B cell (primary cell): ENCODE measurements around the gene UBAC2. TPM values are rescaled to one million over a fixed set of nuclear protein-coding genes. Genes with fewer than 3 reads are reported as not detected.

Experiments
- ATAC-seq: fragments of 200-7000 bp; cut with Tn5 transposase; one replicate; pipeline ENCODE4 v1.10.0; 2021; ENCODE audit warnings: low read depth, mild to moderate bottlenecking, moderate number of reproducible peaks, moderate library complexity
- CTCF ChIA-PET: fragments of 350-600 bp; sonication (Branson Sonifier 250); formaldehyde crosslinking; loops from one replicate; lab custom pipeline; 2021; ENCODE audit warnings: antibody characterized with exemption, inconsistent platforms; lab: Charles Lee
- POLR2A ChIA-PET: fragments of 350-600 bp; sonication (Branson Sonifier 250); formaldehyde crosslinking; loops from one replicate; lab custom pipeline; 2021; ENCODE audit warnings: antibody characterized with exemption; lab: Charles Lee
- DNase-seq: peaks from one replicate; pipeline ENCODE4 v3.0.0; 2013
- H2AFZ ChIP-seq: 2 replicates; pipeline ENCODE4 v1.6.1; 2012; ENCODE audit warnings: mild to moderate bottlenecking, low read depth, low read length; ENCODE audit not compliant: insufficient read depth, poor library complexity, severe bottlenecking
- H3K27ac ChIP-seq, 2 donors: 1 replicate in 1 of 2; 2 replicates in 1 of 2; pipeline ENCODE4 v1.5.1; 2012 to 2013; ENCODE audit warnings: low read length in 2 of 2, mild to moderate bottlenecking in 2 of 2, moderate library complexity in 1 of 2
- H3K27me3 ChIP-seq, 4 experiments: fragments of 200-600 bp in 1 of 4; sonication (generic) in 1 of 4; replicated peaks in 1 of 4; 1 replicate in 2 of 4; 2 replicates in 2 of 4; pipeline versions ENCODE4 v1.6.1 to v1.7.0; 2013 to 2016; ENCODE audit warnings: low read length in 3 of 4, mild to moderate bottlenecking in 2 of 4, mixed read lengths in 1 of 4, moderate library complexity in 1 of 4; ENCODE audit not compliant: insufficient read depth in 4 of 4, control insufficient read depth in 3 of 4; ENCODE audit errors: control extremely low read depth in 1 of 4
- H3K36me3 ChIP-seq, 2 experiments: replicated peaks in 1 of 2; 1 replicate in 1 of 2; 2 replicates in 1 of 2; pipeline versions ENCODE4 v1.6.1 to v1.7.1; 2013; ENCODE audit warnings: low read length in 1 of 2; ENCODE audit not compliant: insufficient read depth in 2 of 2, control insufficient read depth in 1 of 2; ENCODE audit errors: control extremely low read depth in 1 of 2, extremely low read depth in 1 of 2
- H3K4me1 ChIP-seq, 2 donors: fragments of 200-600 bp in 1 of 2; sonication (generic) in 1 of 2; 1 replicate in 1 of 2; 2 replicates in 1 of 2; pipeline versions ENCODE4 v1.5.1 to v1.6.1; 2013 to 2017; ENCODE audit warnings: low read length in 2 of 2; ENCODE audit not compliant: control insufficient read depth in 2 of 2, insufficient read depth in 2 of 2
- H3K4me2 ChIP-seq: replicated peaks from 2 replicates; pipeline ENCODE3; 2012; ENCODE audit warnings: mild to moderate bottlenecking, low read depth, low read length; ENCODE audit not compliant: poor library complexity, severe bottlenecking
- H3K4me3 ChIP-seq, 5 experiments: fragments of 200-600 bp in 1 of 5; sonication (generic) in 1 of 5; 1 replicate in 3 of 5; 2 replicates in 2 of 5; pipeline versions ENCODE4 v1.5.1 to v1.7.0; 2011 to 2016; ENCODE audit warnings: low read length in 4 of 5, mild to moderate bottlenecking in 4 of 5, low read depth in 2 of 5, control low read depth in 1 of 5, moderate library complexity in 1 of 5; ENCODE audit not compliant: insufficient read depth in 1 of 5; ENCODE audit errors: control extremely low read depth in 1 of 5, extremely low read depth in 1 of 5
- H3K79me2 ChIP-seq: fragments of 200-600 bp; sonication (generic); one replicate; pipeline ENCODE4 v1.6.0; 2016; ENCODE audit warnings: low read length; ENCODE audit not compliant: control insufficient read depth, insufficient read depth
- H3K9ac ChIP-seq: fragments of 200-600 bp; sonication (generic); 2 replicates; pipeline ENCODE4 v1.6.1; 2017; ENCODE audit warnings: mild to moderate bottlenecking, low read length, moderate library complexity
- H3K9me3 ChIP-seq, 3 donors: one replicate each; pipeline versions ENCODE4 v1.6.1 to v1.7.1; 2013; ENCODE audit warnings: low read length in 2 of 3; ENCODE audit not compliant: control insufficient read depth in 2 of 3, insufficient read depth in 1 of 3; ENCODE audit errors: control extremely low read depth in 1 of 3
- H4K20me1 ChIP-seq: 2 replicates; pipeline ENCODE4 v1.6.0; 2012; ENCODE audit warnings: mild to moderate bottlenecking, low read length; ENCODE audit not compliant: insufficient read depth, control insufficient read depth, poor library complexity, severe bottlenecking
- H3K27ac Mint-ChIP-seq: one replicate; pipeline ENCODE4 v1.8.0; 2021; ENCODE audit warnings: mixed read lengths
- H3K27me3 Mint-ChIP-seq: one replicate; pipeline ENCODE4 v1.8.0; 2021; ENCODE audit warnings: mixed read lengths
- H3K4me1 Mint-ChIP-seq: one replicate; pipeline ENCODE4 v1.8.0; 2021; ENCODE audit warnings: mixed read lengths
- H3K4me3 Mint-ChIP-seq: one replicate; pipeline ENCODE4 v1.8.0; 2021; ENCODE audit warnings: mixed read lengths
- H3K9me3 Mint-ChIP-seq: one replicate; pipeline ENCODE4 v1.8.0; 2022; ENCODE audit warnings: mixed read lengths; ENCODE audit not compliant: insufficient read depth
- CTCF ChIP-seq: fragments of 200-600 bp; IDR thresholded peaks from one replicate; pipeline ENCODE4 v1.8.0; 2022; ENCODE audit warnings: antibody characterized with exemption, mild to moderate bottlenecking
- EZH2 ChIP-seq: IDR thresholded peaks from 2 replicates; pipeline ENCODE4 v1.6.1; 2012; ENCODE audit warnings: borderline replicate concordance, low read depth, mild to moderate bottlenecking, moderate library complexity, low read length; ENCODE audit not compliant: insufficient read depth, poor library complexity, severe bottlenecking
- WGBS: methylation state at CpG from one replicate; pipeline ENCODE4 v1.1.5; 2013; ENCODE audit warnings: missing lambda C conversion rate; ENCODE audit not compliant: insufficient coverage; 5-methylcytosine and 5-hydroxymethylcytosine counted together
- intact Hi-C: fragments of 100-400 bp; cut with micrococcal nuclease; formaldehyde crosslinking; loops from one replicate; pipeline ENCODE4 v1.10.0; 2022
- polyA plus RNA-seq: library from polyadenylated mRNA; depleted of rRNA; stranded (reverse); fragments of >200 nt; gene quantifications from 2 replicates; pipeline ENCODE4 v1.2.3, GENCODE V29; 2012
- total RNA-seq, 2 donors: library from RNA; stranded (reverse); fragments of 120-200 nt in 1 of 2; gene quantifications; 1 replicate in 1 of 2; 2 replicates in 1 of 2; pipeline versions ENCODE4 v1.2.3 to v1.2.4, GENCODE V29; 2013 to 2022

UBAC2 gene
- total and polyA plus RNA-seq, 2 donors (not counting 1 experiment from before 2014, with no cell fraction given) = 56.3 to 60.8 TPM

GRCh38 chr13:99356262-99357091 lies 155.8 kb downstream of the UBAC2 start:
- TF ChIP-seq CTCF (no peak), EZH2 (no peak)
- WGBS = 21% methylated on average over 9 of the region's 10 CpGs
- Histone ChIP-seq H3K36me3 (peaks cover 0 to 32% of the 10 kb centered on the region in 2 experiments), H4K20me1 (no peaks in the 10 kb centered on the region), H3K4me3 (peak overlapping the region in 4 of 5 experiments; percentile 13 to 47 (median 28)), H3K4me1 (peaks cover 73 to 92% of the 10 kb centered on the region in 2 donors), H3K27me3 (no peaks in the 10 kb centered on the region), H2AFZ (no peak overlapping the region), H3K4me2 (peak overlapping the region; percentile 73), H3K79me2 (peaks cover 36% of the 10 kb centered on the region), H3K9ac (peak overlapping the region; percentile 54), H3K27ac (peak overlapping the region; percentile 95 to 97), H3K9me3 (no peaks in the 10 kb centered on the region)
- H3K27ac Mint-ChIP-seq = peak overlapping the region; percentile 98
- H3K4me3 Mint-ChIP-seq = peak overlapping the region; percentile 78
- DNase-seq (peak; percentile 91), ATAC-seq (peak; percentile 60)
- POLR2A ChIA-PET = interaction anchor here (0.5 to 2.6 kb wide), 10 partner anchors 14 to 80 kb away, joined by 3 to 21 read pairs (median 4); partner anchors contain the start of gene GPR183
- CTCF ChIA-PET = interaction anchor here (0.6 to 2.5 kb wide), 11 partner anchors 10 to 86 kb away, joined by 3 to 12 read pairs (median 4); partner anchors contain the start of gene GPR183
- H3K9me3 Mint-ChIP-seq = no peaks in the 10 kb centered on the region
- H3K27me3 Mint-ChIP-seq = no peaks in the 10 kb centered on the region
- peaks cover 96% of the 10 kb centered on the region for H3K4me1 Mint-ChIP-seq
- intact Hi-C loops = loop anchor here (1.0 to 5.0 kb wide), 4 partner anchors 10 to 49 kb away; partner anchors contain the start of gene GPR183
